Mucosa of rectum (tissue), 2 donors: ENCODE measurements around the gene FAM131B.
"Not testable (repeated sequence)": the region's sequence is repeated elsewhere in the genome, so short reads cannot be mapped to it uniquely, and the experiment has no call there.

Source experiments
- H3K27ac ChIP-seq, 2 donors: one replicate each; pipeline ENCODE4 v1.7.0; 2013; ENCODE audit warnings: inconsistent platforms in 2 of 2, low read depth in 2 of 2, low read length in 2 of 2
- H3K27me3 ChIP-seq, 2 donors: one replicate each; pipeline ENCODE4 v1.7.0; 2013; ENCODE audit warnings: low read length in 2 of 2; ENCODE audit not compliant: control insufficient read depth in 2 of 2, insufficient read depth in 2 of 2
- H3K36me3 ChIP-seq, 2 donors: one replicate each; pipeline ENCODE4 v1.7.0; 2013; ENCODE audit warnings: low read length in 2 of 2; ENCODE audit not compliant: control insufficient read depth in 2 of 2, insufficient read depth in 2 of 2
- H3K4me1 ChIP-seq, 2 donors: one replicate each; pipeline ENCODE4 v1.7.0; 2013; ENCODE audit warnings: low read length in 2 of 2, mild to moderate bottlenecking in 1 of 2; ENCODE audit not compliant: control insufficient read depth in 2 of 2, insufficient read depth in 2 of 2
- H3K4me3 ChIP-seq, 2 donors: one replicate each; pipeline ENCODE4 v1.7.0; 2013; ENCODE audit warnings: low read length in 2 of 2
- H3K9ac ChIP-seq, 2 donors: one replicate each; pipeline ENCODE4 v1.7.0; 2013; ENCODE audit warnings: low read length in 2 of 2, low read depth in 1 of 2, mild to moderate bottlenecking in 1 of 2
- H3K9me3 ChIP-seq, 2 donors: one replicate each; pipeline ENCODE4 v1.7.0; 2013; ENCODE audit warnings: low read length in 2 of 2; ENCODE audit not compliant: control insufficient read depth in 2 of 2
- donor health status: healthy.
- donor health status: Normal muscosa, but diverticular disease.

FAM131B gene

DNA sequence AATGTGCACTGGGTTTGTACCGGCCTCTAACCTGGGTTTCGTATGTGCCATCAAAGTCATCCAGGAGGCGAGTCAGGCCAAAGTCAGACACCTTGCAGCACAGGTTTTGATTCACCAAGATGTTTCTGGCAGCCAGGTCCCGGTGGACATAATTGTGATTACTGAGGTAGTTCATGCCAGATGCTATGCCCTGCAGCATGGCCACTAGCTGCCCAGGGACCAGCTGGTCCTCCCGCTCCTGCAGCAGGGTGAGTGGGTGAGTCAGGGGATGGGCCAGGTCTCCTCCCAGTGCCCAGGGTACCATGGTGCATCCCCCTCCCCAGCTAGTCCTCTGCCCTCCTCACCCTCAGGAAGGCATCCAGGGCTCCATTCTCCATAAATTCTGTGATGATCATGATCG lies 32.3 kb upstream of the FAM131B start:
- H3K9ac ChIP-seq: no peak overlapping the region
- no peak overlapping the region for H3K4me3 ChIP-seq
- H3K9me3 ChIP-seq: no peaks in the 10 kb centered on the region
- H3K36me3 ChIP-seq: peaks cover 35 to 48% of the 10 kb centered on the region in 2 donors
- no peaks in the 10 kb centered on the region for H3K27me3 ChIP-seq
- peaks cover 9 to 12% of the 10 kb centered on the region in 2 donors for H3K4me1 ChIP-seq
- no peak overlapping the region for H3K27ac ChIP-seq

DNA sequence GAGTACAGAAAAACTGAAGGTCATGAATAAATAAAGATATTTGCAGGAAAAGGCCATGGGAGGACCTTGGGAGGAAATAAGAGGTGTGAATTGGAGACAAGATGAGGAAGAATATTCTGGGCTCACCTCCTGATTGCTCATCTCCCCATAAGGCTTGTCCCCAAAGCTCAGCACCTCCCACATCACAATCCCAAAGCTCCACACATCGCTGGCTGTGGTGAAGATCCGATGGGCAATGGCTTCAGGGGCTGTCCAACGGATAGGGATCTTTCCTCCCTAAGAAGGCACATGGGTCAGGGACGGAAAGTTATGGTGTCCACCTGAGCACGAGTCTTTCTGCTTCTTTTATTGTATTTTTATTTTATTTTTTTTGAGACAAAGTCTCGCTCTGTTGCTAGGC lies 31.6 kb upstream of the FAM131B start:
- H3K36me3 ChIP-seq: peaks cover 43 to 55% of the 10 kb centered on the region in 2 donors
- no peak overlapping the region for H3K9ac ChIP-seq
- no peak overlapping the region for H3K27ac ChIP-seq
- H3K4me3 ChIP-seq: no peak overlapping the region
- H3K4me1 ChIP-seq: peaks cover 9 to 12% of the 10 kb centered on the region in 2 donors
- H3K27me3 ChIP-seq: no peaks in the 10 kb centered on the region
- no peaks in the 10 kb centered on the region for H3K9me3 ChIP-seq

DNA sequence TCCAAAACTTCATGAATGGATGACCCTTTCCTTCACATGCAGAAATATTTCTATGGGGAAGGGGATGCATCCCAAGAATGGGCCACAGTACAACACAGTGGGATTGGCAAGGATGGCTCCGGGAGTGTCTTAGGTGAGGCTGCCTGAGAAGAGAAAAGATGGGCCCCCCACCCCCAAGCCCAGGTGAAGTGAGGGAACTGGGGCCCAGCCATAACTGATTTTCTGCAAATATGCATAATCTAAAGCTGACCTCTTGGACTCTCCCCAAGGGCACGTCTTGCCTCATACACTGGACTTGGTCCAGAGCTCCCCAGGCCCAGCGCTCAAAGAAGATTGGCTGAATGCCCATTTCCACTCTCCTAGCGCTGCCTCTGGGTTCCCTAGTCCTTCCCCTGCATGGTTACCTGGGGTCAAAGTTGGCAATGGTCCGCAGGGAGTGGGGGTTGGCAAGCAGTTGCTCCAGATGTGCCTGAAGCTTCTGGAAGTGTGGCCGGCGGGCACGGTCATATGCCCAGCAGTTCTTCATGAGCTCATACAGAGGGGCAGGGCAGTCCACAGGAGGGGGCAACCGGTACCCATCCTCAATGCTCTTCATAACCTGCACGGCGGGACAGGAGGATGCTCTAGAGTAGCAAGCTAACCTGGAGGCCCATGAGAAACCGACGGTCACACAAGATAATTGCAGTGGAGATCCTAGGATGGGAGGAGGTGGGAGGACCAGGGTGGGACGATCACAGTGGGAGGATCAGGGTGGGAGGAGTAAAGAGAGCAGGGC lies 30.9 kb upstream of the FAM131B start:
- Histone ChIP-seq H3K27me3 (no peaks in the 10 kb centered on the region), H3K36me3 (peaks cover 49 to 59% of the 10 kb centered on the region in 2 donors), H3K9me3 (no peaks in the 10 kb centered on the region), H3K4me3 (no peak overlapping the region), H3K27ac (no peak overlapping the region), H3K4me1 (peaks cover 9 to 12% of the 10 kb centered on the region in 2 donors), H3K9ac (no peak overlapping the region)

DNA sequence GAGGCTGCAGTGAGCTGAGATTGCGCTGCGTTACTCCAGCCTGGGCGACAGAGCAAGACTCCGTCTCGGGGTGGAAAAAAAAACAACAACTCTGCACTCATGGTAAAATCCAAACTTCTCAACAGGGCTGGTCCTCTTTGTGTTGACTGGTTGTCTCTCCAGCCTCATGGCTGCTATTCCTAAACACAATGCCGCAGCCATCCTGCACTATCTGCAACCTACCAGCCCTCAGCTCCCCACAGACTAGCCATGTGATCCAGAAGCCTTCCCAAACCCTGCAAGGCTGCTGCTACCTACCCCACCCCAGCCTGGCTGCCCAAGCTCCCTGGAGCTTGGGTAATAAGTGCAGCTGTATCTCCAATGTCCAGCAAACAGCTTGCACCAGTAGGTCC lies 30.4 kb upstream of the FAM131B start:
- H3K4me1 ChIP-seq: peaks cover 9 to 12% of the 10 kb centered on the region in 2 donors
- no peak overlapping the region for H3K27ac ChIP-seq
- peaks cover 49 to 63% of the 10 kb centered on the region in 2 donors for H3K36me3 ChIP-seq
- no peak overlapping the region for H3K4me3 ChIP-seq
- H3K27me3 ChIP-seq: no peaks in the 10 kb centered on the region
- H3K9ac ChIP-seq: no peak overlapping the region
- no peaks in the 10 kb centered on the region for H3K9me3 ChIP-seq

DNA sequence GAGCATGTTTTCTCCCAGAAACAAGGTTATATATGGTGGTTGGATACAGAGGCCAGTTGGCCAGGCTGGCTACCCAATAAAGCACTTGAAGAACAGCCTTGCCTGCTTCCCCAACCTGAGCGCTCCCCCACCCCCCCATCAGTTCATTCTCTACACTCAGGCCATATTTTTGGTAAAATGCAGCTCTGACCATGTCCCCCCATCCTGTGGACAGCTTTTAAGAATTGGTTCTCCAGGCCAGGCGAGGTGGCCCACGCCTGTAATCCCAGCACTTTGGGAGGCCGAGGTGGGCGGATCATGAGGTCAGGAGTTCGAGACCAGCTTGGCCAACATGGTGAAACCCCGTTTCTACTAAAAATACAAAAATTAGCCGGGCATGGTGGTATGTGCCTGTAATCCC lies 29.9 kb upstream of the FAM131B start:
- not testable (repeated sequence) for H3K9ac ChIP-seq, H3K4me3 ChIP-seq, H3K9me3 ChIP-seq, H3K27me3 ChIP-seq
- peaks cover 9 to 12% of the 10 kb centered on the region in 2 donors for H3K4me1 ChIP-seq
- peak overlapping the region; percentile 85 to 87 for H3K27ac ChIP-seq
- H3K36me3 ChIP-seq: peaks cover 47 to 63% of the 10 kb centered on the region in 2 donors

DNA sequence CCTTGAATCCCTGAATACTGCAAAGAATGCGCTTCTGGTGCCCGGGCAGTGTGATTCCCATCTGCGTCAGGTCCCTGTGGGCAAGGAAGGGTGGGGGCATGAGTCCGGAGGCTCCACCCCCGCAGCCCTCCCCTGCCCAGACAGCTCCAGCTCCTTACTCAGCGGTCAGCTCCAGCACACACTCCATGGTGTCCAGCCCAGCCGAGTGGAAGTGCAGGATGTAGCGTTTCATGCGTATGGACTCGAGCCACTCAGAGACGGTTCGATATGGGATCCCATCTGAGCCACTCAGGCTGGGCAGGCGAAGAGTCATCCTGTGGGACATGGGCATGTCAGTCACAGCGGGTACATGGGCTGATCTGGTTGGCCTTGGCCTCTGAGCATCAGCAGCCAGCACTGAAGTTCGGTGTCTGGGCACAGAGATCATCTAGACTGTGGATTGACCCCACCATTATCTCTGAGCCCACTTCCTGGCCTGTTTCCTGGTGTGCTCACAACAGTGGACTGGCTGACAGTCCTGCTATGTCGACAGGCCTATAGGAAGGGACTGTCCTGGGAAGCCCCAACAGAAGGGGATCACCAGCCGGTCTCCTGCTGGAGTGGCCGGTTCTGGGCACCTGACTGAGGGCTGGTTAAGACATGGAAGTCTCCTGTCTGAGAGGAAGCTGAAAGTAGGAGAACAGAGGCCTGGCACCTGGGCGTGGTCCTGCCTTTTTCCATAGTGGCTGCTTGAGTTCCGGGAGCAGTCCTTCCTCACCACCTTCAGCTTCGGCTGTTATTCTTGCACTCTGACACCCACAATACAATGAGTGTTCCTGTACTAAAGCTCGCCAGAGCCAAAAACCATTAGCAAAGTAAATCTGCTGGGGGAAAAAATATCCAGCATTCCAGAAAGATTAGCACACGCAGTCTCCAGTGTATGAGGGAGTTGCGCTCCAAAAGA lies 29.2 kb upstream of the FAM131B start:
- Histone ChIP-seq H3K9ac (peak overlapping the region; percentile 26 to 37), H3K4me1 (peaks cover 9 to 12% of the 10 kb centered on the region in 2 donors), H3K9me3 (no peaks in the 10 kb centered on the region), H3K27ac (peak overlapping the region; percentile 85 to 87), H3K4me3 (peak overlapping the region in 1 of 2 donors; percentile 9), H3K36me3 (peaks cover 43 to 61% of the 10 kb centered on the region in 2 donors), H3K27me3 (no peaks in the 10 kb centered on the region)

DNA sequence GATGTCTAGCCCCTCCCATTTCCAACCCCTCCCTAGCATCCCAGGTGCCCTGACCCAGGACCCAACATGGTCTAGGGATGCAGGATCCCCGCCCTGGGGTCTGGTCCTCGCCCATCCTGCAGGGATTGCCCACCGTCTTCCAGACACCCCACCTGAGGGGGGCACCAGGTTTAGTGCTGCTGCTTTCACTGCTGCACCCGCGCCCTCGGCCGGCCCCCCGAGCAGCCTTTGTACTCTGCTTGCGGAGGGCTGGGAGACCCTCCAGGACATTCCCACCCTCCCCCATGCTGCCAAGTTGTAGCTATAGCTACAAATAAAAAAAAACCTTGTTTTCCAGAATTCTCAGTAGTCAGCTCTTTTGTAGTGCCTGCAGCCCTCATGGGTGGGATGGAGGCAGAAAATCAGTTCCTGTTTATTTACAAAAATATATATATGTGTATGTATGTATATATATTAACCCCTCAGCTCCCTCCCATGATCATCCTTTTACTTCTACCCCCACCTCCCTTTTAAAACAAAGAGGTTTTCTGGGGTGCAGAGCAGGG lies 28.3 kb upstream of the FAM131B start:
- Histone ChIP-seq H3K27me3 (no peaks in the 10 kb centered on the region), H3K36me3 (peaks cover 38 to 57% of the 10 kb centered on the region in 2 donors), H3K9ac (no peak overlapping the region), H3K9me3 (no peaks in the 10 kb centered on the region), H3K4me3 (no peak overlapping the region), H3K27ac (peak overlapping the region; percentile 85 to 87), H3K4me1 (peaks cover 13 to 15% of the 10 kb centered on the region in 2 donors)

DNA sequence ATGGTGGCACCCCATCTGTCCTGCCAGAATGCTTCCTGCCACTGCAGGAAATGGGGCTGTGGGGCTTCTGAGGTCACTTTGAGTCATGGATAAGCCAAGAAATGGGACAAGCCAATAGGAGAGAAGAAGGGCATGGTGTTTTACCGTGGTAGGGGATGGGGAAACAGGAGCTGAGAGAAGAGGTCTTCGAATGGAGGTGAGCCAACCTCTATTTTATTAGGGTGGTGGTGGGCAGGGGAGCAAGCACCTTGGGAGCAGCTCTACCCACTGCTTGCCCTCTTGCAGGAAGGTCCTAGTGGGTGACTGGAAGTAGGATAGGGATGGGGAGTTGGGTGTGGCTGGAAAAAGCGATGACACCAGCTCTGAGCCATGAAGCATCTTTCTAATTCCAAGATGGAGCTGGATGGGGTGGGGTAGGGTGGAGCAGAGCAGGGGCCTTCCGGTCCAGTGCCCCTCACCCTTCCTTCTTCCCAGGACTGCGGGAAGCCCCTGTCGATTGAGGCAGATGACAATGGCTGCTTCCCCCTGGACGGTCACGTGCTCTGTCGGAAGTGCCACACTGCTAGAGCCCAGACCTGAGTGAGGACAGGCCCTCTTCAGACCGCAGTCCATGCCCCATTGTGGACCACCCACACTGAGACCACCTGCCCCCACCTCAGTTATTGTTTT lies 27.7 kb upstream of the FAM131B start:
- no peaks in the 10 kb centered on the region for H3K27me3 ChIP-seq
- H3K36me3 ChIP-seq: peaks cover 38 to 55% of the 10 kb centered on the region in 2 donors
- H3K9me3 ChIP-seq: no peaks in the 10 kb centered on the region
- H3K4me1 ChIP-seq: peaks cover 14 to 15% of the 10 kb centered on the region in 2 donors
- no peak overlapping the region for H3K27ac ChIP-seq
- H3K4me3 ChIP-seq: no peak overlapping the region
- no peak overlapping the region for H3K9ac ChIP-seq

DNA sequence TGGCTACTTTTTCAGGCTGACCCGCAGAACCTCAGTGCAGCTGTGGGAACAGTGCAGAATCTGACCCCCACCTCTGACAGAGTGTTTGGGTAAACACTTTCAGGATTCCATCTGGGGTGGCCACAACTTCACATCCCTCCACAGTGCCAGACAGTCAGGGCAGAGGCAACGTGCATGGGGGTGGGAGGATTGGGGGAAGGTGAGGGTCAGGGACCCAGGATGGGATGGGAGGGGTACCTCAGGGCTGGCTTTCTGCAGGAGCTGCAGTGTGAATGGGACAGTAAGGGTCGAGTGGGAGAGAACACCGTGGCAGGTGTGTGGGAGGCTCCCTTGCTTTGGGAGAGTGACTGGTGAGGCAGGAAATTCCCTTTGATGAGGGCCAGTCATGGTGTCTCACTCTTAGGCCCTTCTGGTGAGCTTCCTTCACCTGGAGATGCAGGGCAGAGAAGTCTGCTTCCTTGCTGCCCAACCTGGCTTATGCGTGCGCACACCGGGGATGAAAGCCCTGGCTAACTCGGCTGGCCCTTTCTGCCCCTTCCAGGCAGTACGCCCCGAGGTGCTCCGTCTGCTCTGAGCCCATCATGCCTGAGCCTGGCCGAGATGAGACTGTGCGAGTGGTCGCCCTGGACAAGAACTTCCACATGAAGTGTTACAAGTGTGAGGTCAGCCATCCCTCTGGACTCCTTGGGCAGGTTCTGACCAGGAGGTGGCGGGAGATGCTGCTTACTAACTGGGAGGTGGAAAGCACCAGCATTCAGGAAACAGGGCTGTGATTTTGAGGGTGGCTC lies 27.0 kb upstream of the FAM131B start:
- H3K27ac ChIP-seq: no peak overlapping the region
- H3K9ac ChIP-seq: no peak overlapping the region
- no peaks in the 10 kb centered on the region for H3K27me3 ChIP-seq
- H3K9me3 ChIP-seq: no peaks in the 10 kb centered on the region
- H3K36me3 ChIP-seq: peaks cover 38 to 55% of the 10 kb centered on the region in 2 donors
- H3K4me1 ChIP-seq: peaks cover 14 to 21% of the 10 kb centered on the region in 2 donors
- H3K4me3 ChIP-seq: no peak overlapping the region
